GM18505 (cell line): ENCODE measurements around the gene PDK2.
A peak's percentile ranks its signal among the peaks of the same experiment; 100 is the strongest.

ENCODE experiments used
- ATAC-seq: cut with Tn5 transposase; IDR thresholded peaks from one replicate; pipeline ENCODE4 v1.9.1; 2021; ENCODE audit not compliant: unreplicated experiment
- POLR2A ChIP-seq: IDR thresholded peaks from 4 replicates; pipeline ENCODE4 v1.6.1; 2011; ENCODE audit warnings: borderline replicate concordance; ENCODE audit not compliant: insufficient read depth, insufficient read length; ENCODE audit errors: extremely low read depth

Gene PDK2

GRCh38 chr17:50129353-50129727, 34.2 kb downstream of the PDK2 start:
- TF ChIP-seq POLR2A = no peak
- no peak for ATAC-seq

- ATAC-seq = no peak
- peak; percentile 15 for TF ChIP-seq POLR2A
Measured at GRCh38 chr17:50129728-50130558, 34.8 kb downstream of the PDK2 start, which contains the start of gene SAMD14. TSS of gene SAMD14 (minus strand) at chr17:50130160. CDS start at chr17:50124959, 5,201 bp downstream.

- no peak for ATAC-seq
- no peak for TF ChIP-seq POLR2A
Measured at GRCh38 chr17:50130559-50131305, 35.6 kb downstream of the PDK2 start.

GRCh38 chr17:50132104-50132794, 37.1 kb downstream of the PDK2 start:
- peak; percentile 21 for TF ChIP-seq POLR2A
- no peak for ATAC-seq

GRCh38 chr17:50133028-50133768, 38.0 kb downstream of the PDK2 start:
- TF ChIP-seq POLR2A = no peak
- no peak for ATAC-seq

- no peak for TF ChIP-seq POLR2A
- no peak for ATAC-seq
Measured at GRCh38 chr17:50133769-50134099, 38.6 kb downstream of the PDK2 start.

- ATAC-seq = no peak
- no peak for TF ChIP-seq POLR2A
Measured at GRCh38 chr17:50134206-50135110, 39.3 kb downstream of the PDK2 start.

- TF ChIP-seq POLR2A = no peak
- no peak for ATAC-seq
Measured at GRCh38 chr17:50135316-50136095, 40.4 kb downstream of the PDK2 start.

- TF ChIP-seq POLR2A = no peak
- ATAC-seq = no peak
Measured at GRCh38 chr17:50136096-50136687, 41.0 kb downstream of the PDK2 start.

GRCh38 chr17:50137042-50137441, 41.9 kb downstream of the PDK2 start:
- no peak for TF ChIP-seq POLR2A
- ATAC-seq = no peak

GRCh38 chr17:50139185-50139783, 44.1 kb downstream of the PDK2 start:
- no peak for TF ChIP-seq POLR2A
- ATAC-seq = no peak
